Panc1 (cell line): ENCODE results near the gene B4GALT7. TPM values are rescaled to one million over a fixed set of nuclear protein-coding genes. Genes with fewer than 3 reads are reported as not detected.
"Not testable (repeated sequence)": the region's sequence is repeated elsewhere in the genome, so short reads cannot be mapped to it uniquely, and the experiment has no call there.

Experiments
- ATAC-seq: fragments of 200-7000 bp; cut with Tn5 transposase; 2 replicates; pipeline ENCODE4 v1.9.1; 2020; ENCODE audit warnings: mild to moderate bottlenecking, moderate library complexity
- BruUV-seq: library from RNA; stranded (reverse); fragments of 400-500 nt; replicated peaks from 2 replicates; lab custom pipeline; 2021; lab: Mats Ljungman, UMichigan
- CTCF ChIA-PET: fragments of 300-600 bp; sonication (Branson Sonifier 250); formaldehyde crosslinking; loops from one replicate; lab custom pipeline; 2022; ENCODE audit warnings: antibody characterized with exemption; lab: Charles Lee
- POLR2A ChIA-PET: fragments of 300-600 bp; sonication (Branson Sonifier 250); formaldehyde crosslinking; loops from one replicate; lab custom pipeline; 2022; ENCODE audit warnings: antibody characterized with exemption; lab: Charles Lee
- DNase-seq: peaks from one replicate; pipeline ENCODE4 v3.0.0-alpha.2; 2010; ENCODE audit warnings: low read depth, low spot score
- H3K27ac ChIP-seq: 2 replicates; pipeline ENCODE4 v1.5.1; 2011; ENCODE audit warnings: mild to moderate bottlenecking, low read length, inconsistent platforms
- H3K27me3 ChIP-seq: fragments of 200-500 bp; sonication (Bioruptor generic); 2 replicates; pipeline ENCODE4 v1.6.0; 2014; ENCODE audit warnings: low read length, inconsistent platforms; ENCODE audit not compliant: control insufficient read depth, insufficient read depth
- H3K36me3 ChIP-seq: fragments of 200-500 bp; sonication (Bioruptor generic); 2 replicates; pipeline ENCODE4 v1.5.1; 2014; ENCODE audit warnings: inconsistent platforms, mild to moderate bottlenecking, low read length, moderate library complexity; ENCODE audit not compliant: control insufficient read depth, insufficient read depth
- H3K4me1 ChIP-seq: 2 replicates; pipeline ENCODE4 v1.5.1; 2011; ENCODE audit warnings: inconsistent platforms, mild to moderate bottlenecking, low read length, moderate library complexity; ENCODE audit not compliant: control insufficient read depth, insufficient read depth
- H3K4me3 ChIP-seq, 2 experiments: 2 replicates each; pipeline ENCODE4 v1.5.1; 2011 to 2012; ENCODE audit warnings: low read depth in 2 of 2, low read length in 2 of 2, mild to moderate bottlenecking in 2 of 2, inconsistent platforms in 1 of 2, moderate library complexity in 1 of 2
- H3K9me3 ChIP-seq: fragments of 200-500 bp; sonication (Bioruptor generic); 2 replicates; pipeline ENCODE4 v1.5.1; 2014; ENCODE audit warnings: low read depth, mild to moderate bottlenecking, inconsistent platforms, low read length, moderate library complexity; ENCODE audit not compliant: control insufficient read depth, insufficient read depth
- CTCF ChIP-seq: fragments of 450-650 bp; IDR thresholded peaks from 2 replicates; pipeline ENCODE4 v1.5.1; 2017; ENCODE audit warnings: mild to moderate bottlenecking
- POLR2AphosphoS5 ChIP-seq: IDR thresholded peaks from 2 replicates; pipeline ENCODE4 v1.6.1; 2012; ENCODE audit warnings: mild to moderate bottlenecking, low read depth, low read length, moderate library complexity
- REST ChIP-seq, 2 experiments: IDR thresholded peaks; 2 replicates each; pipeline ENCODE4 v1.6.1; 2011 to 2012; ENCODE audit warnings: low read depth in 2 of 2, control low read depth in 1 of 2, low read length in 1 of 2, mild to moderate bottlenecking in 1 of 2, moderate library complexity in 1 of 2; ENCODE audit not compliant: insufficient read depth in 1 of 2
- SIN3A ChIP-seq: IDR thresholded peaks from 2 replicates; pipeline ENCODE4 v1.6.1; 2012; ENCODE audit warnings: low read depth, mild to moderate bottlenecking, low read length, moderate library complexity, borderline replicate concordance; ENCODE audit not compliant: insufficient read depth
- TCF7L2 ChIP-seq: IDR thresholded peaks from 2 replicates; pipeline ENCODE4 v1.6.1; 2011; ENCODE audit warnings: mild to moderate bottlenecking, low read depth, low read length, inconsistent platforms
- in situ Hi-C: cut with HindIII; loops from 2 replicates; pipeline ENCODE4 v1.10.0; 2016; ENCODE audit warnings: low sequenced_read_pairs, low pct_unique_long_range_greater_than_20kb
- intact Hi-C: fragments of 100-400 bp; cut with micrococcal nuclease; formaldehyde crosslinking; loops from one replicate; pipeline ENCODE4 v1.10.0; 2022; ENCODE audit not compliant: unreplicated experiment
- total RNA-seq: library from RNA; stranded (reverse); gene quantifications from one replicate; pipeline ENCODE4 v1.2.1, GENCODE V29; 2021; ENCODE audit not compliant: unreplicated experiment

The B4GALT7 gene
- total RNA-seq, 1 experiment from 2014 or later, result 38.0 TPM

- in situ Hi-C loops, result no loop called here
- ChIA-PET POLR2A (no interaction called here), CTCF (no interaction called here)
- no TSS peak for BruUV-seq
- DNase-seq (no peak), ATAC-seq (no peak)
- H3K9me3 ChIP-seq, result no peaks in the 10 kb centered on the region
- TF ChIP-seq TCF7L2 (no peak), POLR2AphosphoS5 (no peak), CTCF (no peak), REST (IDR thresholded peaks at IDR 0.05; ENCODE audit: insufficient read depth in 1 of 2, low read depth in 2 of 2, low read length in 1 of 2) (no peak), SIN3A (no peak)
- no peak overlapping the region for H3K27ac ChIP-seq
- H3K4me1 ChIP-seq, result no peaks in the 10 kb centered on the region
- H3K36me3 ChIP-seq, result no peaks in the 10 kb centered on the region
- intact Hi-C loops, result no loop called here
- H3K4me3 ChIP-seq, result no peak overlapping the region
- no peaks in the 10 kb centered on the region for H3K27me3 ChIP-seq
These were observed 20.6 kb downstream of the B4GALT7 start for GRCh38 chr5:177620560-177620959.

GRCh38 chr5:177624172-177624571 is 24.2 kb downstream of the B4GALT7 start:
- intact Hi-C loops, H3K27ac ChIP-seq, DNase-seq, H3K4me1 ChIP-seq, H3K36me3 ChIP-seq, ATAC-seq, H3K9me3 ChIP-seq, POLR2A ChIA-PET, H3K4me3 ChIP-seq, in situ Hi-C loops, H3K27me3 ChIP-seq, CTCF ChIA-PET, BruUV-seq: not testable (repeated sequence)

- CTCF ChIA-PET, result not testable (repeated sequence)
These were observed 30.3 kb downstream of the B4GALT7 start for GRCh38 chr5:177630186-177630585.

GRCh38 chr5:177634912-177635311 is 35.0 kb downstream of the B4GALT7 start:
- POLR2A ChIA-PET, H3K27ac ChIP-seq, DNase-seq, H3K9me3 ChIP-seq, in situ Hi-C loops, CTCF ChIA-PET, H3K4me3 ChIP-seq, BruUV-seq, ATAC-seq, intact Hi-C loops, H3K36me3 ChIP-seq, H3K27me3 ChIP-seq, H3K4me1 ChIP-seq: not testable (repeated sequence)

More at GRCh38 chr5:177630186-177630585, 30.3 kb downstream of the B4GALT7 start:
- ATAC-seq, H3K9me3 ChIP-seq, POLR2A ChIA-PET, in situ Hi-C loops, H3K36me3 ChIP-seq, H3K27me3 ChIP-seq, DNase-seq, intact Hi-C loops, H3K4me1 ChIP-seq, BruUV-seq, H3K27ac ChIP-seq, H3K4me3 ChIP-seq: not testable (repeated sequence)

- intact Hi-C loops, H3K27me3 ChIP-seq, H3K4me3 ChIP-seq, H3K36me3 ChIP-seq, CTCF ChIA-PET, DNase-seq, in situ Hi-C loops, BruUV-seq, POLR2A ChIA-PET, H3K27ac ChIP-seq, H3K9me3 ChIP-seq, H3K4me1 ChIP-seq, ATAC-seq: not testable (repeated sequence)
These were observed 45.5 kb downstream of the B4GALT7 start for GRCh38 chr5:177645462-177645861.
